ENCODE results near the gene SKIDA1.

The SKIDA1 gene

DNA sequence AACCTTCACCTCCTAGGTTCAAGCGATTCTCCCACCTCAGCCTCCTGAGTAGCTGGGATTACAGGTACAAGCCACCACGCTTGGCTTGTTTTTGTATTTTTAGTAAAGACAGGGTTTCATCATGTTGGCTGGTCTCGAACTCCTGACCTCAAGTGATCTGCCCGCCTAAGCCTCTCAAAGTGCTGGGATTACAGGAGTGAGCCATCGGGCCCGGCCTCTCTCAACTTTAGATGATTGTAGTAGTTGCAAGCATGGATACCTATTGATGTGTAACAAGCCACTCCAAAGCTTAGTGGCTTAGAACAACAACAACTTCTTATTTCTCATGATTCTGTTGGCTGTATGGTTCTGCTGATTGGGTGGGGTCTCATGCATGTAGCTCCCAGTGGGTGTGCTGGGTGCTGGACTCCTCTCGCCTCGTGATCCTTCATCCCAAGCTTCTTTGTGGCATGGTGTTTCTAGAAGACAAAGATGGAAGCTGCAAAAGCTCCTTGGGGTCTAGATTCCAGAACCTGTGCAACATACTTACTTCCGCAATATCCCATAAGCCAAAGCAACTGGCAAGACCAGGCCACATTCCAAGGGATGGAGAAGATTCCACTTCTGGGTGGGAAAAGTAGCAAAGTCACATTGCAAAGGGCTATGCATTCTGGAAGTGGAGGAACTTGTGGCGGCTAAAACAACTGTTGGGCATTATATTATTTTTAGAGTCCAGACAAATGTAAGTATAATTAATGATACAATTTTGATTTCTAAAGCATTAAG, 37.9 kb downstream of the SKIDA1 start:
- H3K27ac ChIP-seq (ENCODE audit: extremely low read depth, low read depth, low read length), result no peak overlapping the region
- peaks cover 9% of the 10 kb centered on the region for H3K4me1 ChIP-seq (ENCODE audit: control insufficient read depth, insufficient read depth, low read length)
- no peak overlapping the region for H3K4me3 ChIP-seq (ENCODE audit: low read depth, low read length)
- no peaks in the 10 kb centered on the region for H3K9me3 ChIP-seq (ENCODE audit: control insufficient read depth, insufficient read depth, low read depth, low read length)
- ChIA-PET POLR2A (interaction anchor here (0.7 kb wide), 2 partner anchors 132 to 202 kb away, joined by 3 read pairs; no protein-coding TSS in a partner anchor), CTCF (no interaction called here)
- no peak for TF ChIP-seq ZNF549 (tag by site-specific recombination; IDR thresholded peaks at IDR 0.05)
- TF ChIP-seq ZFP37 (tag by site-specific recombination; IDR thresholded peaks at IDR 0.05), result no peak
- TF ChIP-seq, protein P1, sequence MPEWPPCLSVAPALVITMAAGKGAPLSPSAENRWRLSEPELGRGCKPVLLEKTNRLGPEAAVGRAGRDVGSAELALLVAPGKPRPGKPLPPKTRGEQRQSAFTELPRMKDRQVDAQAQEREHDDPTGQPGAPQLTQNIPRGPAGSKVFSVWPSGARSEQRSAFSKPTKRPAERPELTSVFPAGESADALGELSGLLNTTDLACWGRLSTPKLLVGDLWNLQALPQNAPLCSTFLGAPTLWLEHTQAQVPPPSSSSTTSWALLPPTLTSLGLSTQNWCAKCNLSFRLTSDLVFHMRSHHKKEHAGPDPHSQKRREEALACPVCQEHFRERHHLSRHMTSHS (tag by site-specific recombination; IDR thresholded peaks at IDR 0.05), result no peak
- TF ChIP-seq, protein P2, sequence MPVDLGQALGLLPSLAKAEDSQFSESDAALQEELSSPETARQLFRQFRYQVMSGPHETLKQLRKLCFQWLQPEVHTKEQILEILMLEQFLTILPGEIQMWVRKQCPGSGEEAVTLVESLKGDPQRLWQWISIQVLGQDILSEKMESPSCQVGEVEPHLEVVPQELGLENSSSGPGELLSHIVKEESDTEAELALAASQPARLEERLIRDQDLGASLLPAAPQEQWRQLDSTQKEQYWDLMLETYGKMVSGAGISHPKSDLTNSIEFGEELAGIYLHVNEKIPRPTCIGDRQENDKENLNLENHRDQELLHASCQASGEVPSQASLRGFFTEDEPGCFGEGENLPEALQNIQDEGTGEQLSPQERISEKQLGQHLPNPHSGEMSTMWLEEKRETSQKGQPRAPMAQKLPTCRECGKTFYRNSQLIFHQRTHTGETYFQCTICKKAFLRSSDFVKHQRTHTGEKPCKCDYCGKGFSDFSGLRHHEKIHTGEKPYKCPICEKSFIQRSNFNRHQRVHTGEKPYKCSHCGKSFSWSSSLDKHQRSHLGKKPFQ (tag by site-specific recombination; IDR thresholded peaks at IDR 0.05), result no peak
- TF ChIP-seq, protein P3, sequence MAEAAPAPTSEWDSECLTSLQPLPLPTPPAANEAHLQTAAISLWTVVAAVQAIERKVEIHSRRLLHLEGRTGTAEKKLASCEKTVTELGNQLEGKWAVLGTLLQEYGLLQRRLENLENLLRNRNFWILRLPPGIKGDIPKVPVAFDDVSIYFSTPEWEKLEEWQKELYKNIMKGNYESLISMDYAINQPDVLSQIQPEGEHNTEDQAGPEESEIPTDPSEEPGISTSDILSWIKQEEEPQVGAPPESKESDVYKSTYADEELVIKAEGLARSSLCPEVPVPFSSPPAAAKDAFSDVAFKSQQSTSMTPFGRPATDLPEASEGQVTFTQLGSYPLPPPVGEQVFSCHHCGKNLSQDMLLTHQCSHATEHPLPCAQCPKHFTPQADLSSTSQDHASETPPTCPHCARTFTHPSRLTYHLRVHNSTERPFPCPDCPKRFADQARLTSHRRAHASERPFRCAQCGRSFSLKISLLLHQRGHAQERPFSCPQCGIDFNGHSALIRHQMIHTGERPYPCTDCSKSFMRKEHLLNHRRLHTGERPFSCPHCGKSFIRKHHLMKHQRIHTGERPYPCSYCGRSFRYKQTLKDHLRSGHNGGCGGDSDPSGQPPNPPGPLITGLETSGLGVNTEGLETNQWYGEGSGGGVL (tag by site-specific recombination; IDR thresholded peaks at IDR 0.05), result no peak
- TF ChIP-seq KLF9 (tag by site-specific recombination; IDR thresholded peaks at IDR 0.05; ENCODE audit: low read depth), result no peak
- TF ChIP-seq, protein P4, sequence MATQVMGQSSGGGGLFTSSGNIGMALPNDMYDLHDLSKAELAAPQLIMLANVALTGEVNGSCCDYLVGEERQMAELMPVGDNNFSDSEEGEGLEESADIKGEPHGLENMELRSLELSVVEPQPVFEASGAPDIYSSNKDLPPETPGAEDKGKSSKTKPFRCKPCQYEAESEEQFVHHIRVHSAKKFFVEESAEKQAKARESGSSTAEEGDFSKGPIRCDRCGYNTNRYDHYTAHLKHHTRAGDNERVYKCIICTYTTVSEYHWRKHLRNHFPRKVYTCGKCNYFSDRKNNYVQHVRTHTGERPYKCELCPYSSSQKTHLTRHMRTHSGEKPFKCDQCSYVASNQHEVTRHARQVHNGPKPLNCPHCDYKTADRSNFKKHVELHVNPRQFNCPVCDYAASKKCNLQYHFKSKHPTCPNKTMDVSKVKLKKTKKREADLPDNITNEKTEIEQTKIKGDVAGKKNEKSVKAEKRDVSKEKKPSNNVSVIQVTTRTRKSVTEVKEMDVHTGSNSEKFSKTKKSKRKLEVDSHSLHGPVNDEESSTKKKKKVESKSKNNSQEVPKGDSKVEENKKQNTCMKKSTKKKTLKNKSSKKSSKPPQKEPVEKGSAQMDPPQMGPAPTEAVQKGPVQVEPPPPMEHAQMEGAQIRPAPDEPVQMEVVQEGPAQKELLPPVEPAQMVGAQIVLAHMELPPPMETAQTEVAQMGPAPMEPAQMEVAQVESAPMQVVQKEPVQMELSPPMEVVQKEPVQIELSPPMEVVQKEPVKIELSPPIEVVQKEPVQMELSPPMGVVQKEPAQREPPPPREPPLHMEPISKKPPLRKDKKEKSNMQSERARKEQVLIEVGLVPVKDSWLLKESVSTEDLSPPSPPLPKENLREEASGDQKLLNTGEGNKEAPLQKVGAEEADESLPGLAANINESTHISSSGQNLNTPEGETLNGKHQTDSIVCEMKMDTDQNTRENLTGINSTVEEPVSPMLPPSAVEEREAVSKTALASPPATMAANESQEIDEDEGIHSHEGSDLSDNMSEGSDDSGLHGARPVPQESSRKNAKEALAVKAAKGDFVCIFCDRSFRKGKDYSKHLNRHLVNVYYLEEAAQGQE (tag by site-specific recombination; IDR thresholded peaks at IDR 0.05), result no peak
- TF ChIP-seq ZNF677 (tag by site-specific recombination; IDR thresholded peaks at IDR 0.05), result no peak
- no peak for TF ChIP-seq ZNF624 (tag by site-specific recombination; IDR thresholded peaks at IDR 0.05)
- TF ChIP-seq, protein P5, sequence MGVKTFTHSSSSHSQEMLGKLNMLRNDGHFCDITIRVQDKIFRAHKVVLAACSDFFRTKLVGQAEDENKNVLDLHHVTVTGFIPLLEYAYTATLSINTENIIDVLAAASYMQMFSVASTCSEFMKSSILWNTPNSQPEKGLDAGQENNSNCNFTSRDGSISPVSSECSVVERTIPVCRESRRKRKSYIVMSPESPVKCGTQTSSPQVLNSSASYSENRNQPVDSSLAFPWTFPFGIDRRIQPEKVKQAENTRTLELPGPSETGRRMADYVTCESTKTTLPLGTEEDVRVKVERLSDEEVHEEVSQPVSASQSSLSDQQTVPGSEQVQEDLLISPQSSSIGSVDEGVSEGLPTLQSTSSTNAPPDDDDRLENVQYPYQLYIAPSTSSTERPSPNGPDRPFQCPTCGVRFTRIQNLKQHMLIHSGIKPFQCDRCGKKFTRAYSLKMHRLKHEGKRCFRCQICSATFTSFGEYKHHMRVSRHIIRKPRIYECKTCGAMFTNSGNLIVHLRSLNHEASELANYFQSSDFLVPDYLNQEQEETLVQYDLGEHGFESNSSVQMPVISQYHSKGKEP (tag by site-specific recombination; IDR thresholded peaks at IDR 0.05), result no peak
- no peaks in the 10 kb centered on the region for H3K36me3 ChIP-seq (ENCODE audit: control insufficient read depth in 2 of 2, insufficient read depth in 1 of 2, low read length in 2 of 2)

DNA sequence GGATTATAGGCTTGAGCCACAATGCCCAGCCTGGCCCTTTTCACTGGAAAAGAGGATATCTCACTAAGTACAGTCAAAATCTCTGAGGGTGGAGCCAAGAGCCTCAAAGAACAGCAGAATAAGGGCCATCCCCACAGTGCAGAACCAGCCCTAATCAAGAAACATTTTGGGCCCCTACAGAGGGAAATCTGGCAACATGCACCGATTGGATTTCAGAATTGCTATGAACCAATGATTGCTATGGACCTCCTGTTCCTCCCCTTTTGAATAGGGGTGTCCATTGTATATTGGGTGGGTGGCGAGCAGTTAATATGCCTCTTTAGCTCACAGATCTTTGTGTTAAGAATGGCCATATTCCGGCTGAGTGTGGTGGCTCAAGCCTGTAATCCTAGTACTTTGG, 42.7 kb downstream of the SKIDA1 start:
- Histone ChIP-seq H3K4me1 (ENCODE audit: control insufficient read depth, insufficient read depth, low read length) (no peaks in the 10 kb centered on the region), H3K9me3 (ENCODE audit: control insufficient read depth, insufficient read depth, low read depth, low read length) (no peaks in the 10 kb centered on the region), H3K27ac (ENCODE audit: extremely low read depth, low read depth, low read length) (no peak overlapping the region), H3K36me3 (ENCODE audit: control insufficient read depth in 2 of 2, insufficient read depth in 1 of 2, low read length in 2 of 2) (no peaks in the 10 kb centered on the region), H3K4me3 (ENCODE audit: low read depth, low read length) (no peak overlapping the region)
- no peak for TF ChIP-seq KLF8 (tag by site-specific recombination; IDR thresholded peaks at IDR 0.05)
- TF ChIP-seq, protein P6, sequence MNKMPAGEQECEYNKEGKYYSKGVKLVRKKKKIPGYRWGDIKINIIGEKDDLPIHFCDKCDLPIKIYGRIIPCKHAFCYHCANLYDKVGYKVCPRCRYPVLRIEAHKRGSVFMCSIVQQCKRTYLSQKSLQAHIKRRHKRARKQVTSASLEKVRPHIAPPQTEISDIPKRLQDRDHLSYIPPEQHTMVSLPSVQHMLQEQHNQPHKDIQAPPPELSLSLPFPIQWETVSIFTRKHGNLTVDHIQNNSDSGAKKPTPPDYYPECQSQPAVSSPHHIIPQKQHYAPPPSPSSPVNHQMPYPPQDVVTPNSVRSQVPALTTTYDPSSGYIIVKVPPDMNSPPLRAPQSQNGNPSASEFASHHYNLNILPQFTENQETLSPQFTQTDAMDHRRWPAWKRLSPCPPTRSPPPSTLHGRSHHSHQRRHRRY (tag by site-specific recombination; IDR thresholded peaks at IDR 0.05), result no peak
- TF ChIP-seq ZNF585B (tag by site-specific recombination; IDR thresholded peaks at IDR 0.05), result no peak
- TF ChIP-seq ZNF423 (tag by site-specific recombination; IDR thresholded peaks at IDR 0.05), result no peak
- no peak for TF ChIP-seq ZNF214 (tag by site-specific recombination; IDR thresholded peaks at IDR 0.05; ENCODE audit: borderline replicate concordance)
- CTCF ChIA-PET, result no interaction called here
- POLR2A ChIA-PET, result interaction anchor here (0.7 kb wide), 1 partner anchor 123 kb away, joined by 4 read pairs; no protein-coding TSS in a partner anchor
